Lower leg skin (tissue), 4 donors: ENCODE data around the gene CDKN2C. TPM values are rescaled to one million over a fixed set of nuclear protein-coding genes. Genes with fewer than 3 reads are reported as not detected.
"Not testable (repeated sequence)": the region's sequence is repeated elsewhere in the genome, so short reads cannot be mapped to it uniquely, and the experiment has no call there.

Source experiments
- DNase-seq, 2 donors: peaks; one replicate each; pipeline ENCODE4 v3.0.0-alpha.2; 2019; ENCODE audit warnings: low spot score in 2 of 2
- H3K4me3 ChIP-seq: fragments of 200-600 bp; sonication (generic); 2 replicates; pipeline ENCODE4 v1.5.1; 2017; ENCODE audit warnings: mild to moderate bottlenecking, low read depth; ENCODE audit not compliant: poor library complexity, severe bottlenecking
- POLR2A ChIP-seq, 2 donors: fragments of 450-650 bp; IDR thresholded peaks; one replicate each; pipeline ENCODE4 v1.6.1; 2016 to 2017; ENCODE audit warnings: antibody characterized with exemption in 2 of 2, mild to moderate bottlenecking in 1 of 2, moderate library complexity in 1 of 2
- WGBS, 2 donors: methylation state at CpG; one replicate each; pipeline ENCODE4 v1.1.5; 2018; 5-methylcytosine and 5-hydroxymethylcytosine counted together
- intact Hi-C: fragments of 100-400 bp; cut with DNase I; formaldehyde crosslinking; loops from one replicate; pipeline ENCODE4 v1.15.0; 2023; ENCODE audit warnings: low total_unique reads
- total RNA-seq, 4 donors: library from RNA; depleted of rRNA; stranded (reverse); fragments of >200 nt; gene quantifications; one replicate each; pipeline ENCODE4 v1.1.0, GENCODE V29; 2016
- TF ChIP-seq, protein P1 (sequence below), 3 donors: fragments of 450-650 bp; IDR thresholded peaks; one replicate each; pipeline ENCODE4 v1.5.1; 2016; ENCODE audit warnings: antibody characterized with exemption in 3 of 3, mild to moderate bottlenecking in 3 of 3, moderate library complexity in 2 of 3

CDKN2C gene
- total RNA-seq, 4 donors from 2014 or later: 10.1 to 20.0 (median 16.2) TPM

DNA sequence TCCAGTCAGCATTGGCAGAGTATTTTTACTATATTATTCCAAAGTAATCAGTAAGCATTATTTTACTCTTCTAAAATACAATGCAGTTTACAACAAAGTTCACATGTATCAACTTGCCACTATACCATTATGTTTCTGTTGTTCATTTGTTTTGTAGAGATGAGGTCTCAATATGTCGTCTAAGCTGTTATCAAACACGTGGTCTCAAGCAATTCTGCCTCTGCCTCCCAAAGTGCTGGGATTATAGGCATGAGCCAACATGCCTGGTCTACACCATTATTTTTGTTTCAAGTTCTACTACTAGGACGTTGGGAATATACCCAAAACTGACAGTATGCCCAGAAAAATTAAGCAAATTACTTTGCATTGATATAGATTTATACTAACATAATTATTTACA lies 29.8 kb upstream of the CDKN2C start:
- 44 to 61% methylated on average over 3 of the region's 3 CpGs for WGBS, 2 donors
- H3K4me3 ChIP-seq: no peak overlapping the region
- intact Hi-C loops: no loop called here
- DNase-seq: no peak
- TF ChIP-seq, protein P1, sequence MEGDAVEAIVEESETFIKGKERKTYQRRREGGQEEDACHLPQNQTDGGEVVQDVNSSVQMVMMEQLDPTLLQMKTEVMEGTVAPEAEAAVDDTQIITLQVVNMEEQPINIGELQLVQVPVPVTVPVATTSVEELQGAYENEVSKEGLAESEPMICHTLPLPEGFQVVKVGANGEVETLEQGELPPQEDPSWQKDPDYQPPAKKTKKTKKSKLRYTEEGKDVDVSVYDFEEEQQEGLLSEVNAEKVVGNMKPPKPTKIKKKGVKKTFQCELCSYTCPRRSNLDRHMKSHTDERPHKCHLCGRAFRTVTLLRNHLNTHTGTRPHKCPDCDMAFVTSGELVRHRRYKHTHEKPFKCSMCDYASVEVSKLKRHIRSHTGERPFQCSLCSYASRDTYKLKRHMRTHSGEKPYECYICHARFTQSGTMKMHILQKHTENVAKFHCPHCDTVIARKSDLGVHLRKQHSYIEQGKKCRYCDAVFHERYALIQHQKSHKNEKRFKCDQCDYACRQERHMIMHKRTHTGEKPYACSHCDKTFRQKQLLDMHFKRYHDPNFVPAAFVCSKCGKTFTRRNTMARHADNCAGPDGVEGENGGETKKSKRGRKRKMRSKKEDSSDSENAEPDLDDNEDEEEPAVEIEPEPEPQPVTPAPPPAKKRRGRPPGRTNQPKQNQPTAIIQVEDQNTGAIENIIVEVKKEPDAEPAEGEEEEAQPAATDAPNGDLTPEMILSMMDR (IDR thresholded peaks at IDR 0.05): no peak
- TF ChIP-seq POLR2A (IDR thresholded peaks at IDR 0.05): no peak

DNA sequence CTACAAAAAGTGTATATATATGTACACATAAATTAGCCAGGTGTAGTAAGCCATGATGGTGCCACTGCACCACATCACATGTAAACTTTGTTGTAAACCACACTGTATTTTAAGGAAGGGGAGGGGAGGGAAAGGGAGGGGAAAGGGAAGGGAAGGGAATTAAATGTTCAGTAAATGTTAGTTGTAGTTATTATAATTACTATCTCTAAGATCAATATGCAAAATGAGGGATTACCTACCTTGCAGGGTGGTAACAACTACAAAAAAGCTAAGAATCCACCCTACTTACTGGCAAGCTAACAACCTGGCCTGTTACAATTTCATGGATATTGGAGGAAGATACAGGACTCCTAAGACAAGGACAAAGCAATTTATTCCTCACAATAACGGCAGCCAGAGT lies 27.7 kb upstream of the CDKN2C start:
- 82 to 93% methylated on average over 1 of the region's 1 CpG for WGBS, 2 donors
- TF ChIP-seq POLR2A (IDR thresholded peaks at IDR 0.05): no peak
- TF ChIP-seq, protein P1 (IDR thresholded peaks at IDR 0.05): no peak
- no peak for DNase-seq
- no peak overlapping the region for H3K4me3 ChIP-seq
- intact Hi-C loops: no loop called here

DNA sequence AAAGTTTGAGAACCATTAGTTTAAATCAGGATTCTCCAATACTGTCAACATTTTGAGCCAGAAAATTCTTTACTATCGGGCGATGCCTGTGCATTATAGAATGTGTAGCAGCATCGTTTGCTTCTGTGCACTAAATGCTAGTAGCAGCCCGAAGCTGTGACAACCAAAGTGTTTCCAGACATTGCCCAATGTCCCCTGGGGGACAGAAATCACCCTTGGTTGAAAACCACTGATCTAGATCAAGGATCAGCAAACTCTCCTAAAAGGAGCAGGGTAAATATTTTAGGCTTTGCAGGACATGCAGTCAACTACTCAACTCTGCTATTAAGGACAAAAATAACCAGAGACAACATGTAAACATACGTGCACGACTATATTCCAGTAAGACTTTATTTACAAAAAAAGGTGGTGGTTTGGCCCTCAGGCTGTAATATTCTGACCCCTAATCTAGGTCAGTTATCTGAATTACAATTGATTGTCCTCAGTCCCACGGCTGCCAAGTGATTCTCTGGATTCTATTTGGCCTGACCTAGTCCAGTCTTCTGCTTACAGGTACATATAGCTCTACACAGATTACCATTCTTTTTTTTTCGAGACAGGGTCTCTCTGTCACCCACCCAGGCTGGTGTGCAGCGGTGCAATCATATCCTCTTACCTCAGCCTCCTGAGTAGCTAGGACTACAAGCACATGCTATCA lies 20.6 kb upstream of the CDKN2C start:
- H3K4me3 ChIP-seq: no peak overlapping the region

DNA sequence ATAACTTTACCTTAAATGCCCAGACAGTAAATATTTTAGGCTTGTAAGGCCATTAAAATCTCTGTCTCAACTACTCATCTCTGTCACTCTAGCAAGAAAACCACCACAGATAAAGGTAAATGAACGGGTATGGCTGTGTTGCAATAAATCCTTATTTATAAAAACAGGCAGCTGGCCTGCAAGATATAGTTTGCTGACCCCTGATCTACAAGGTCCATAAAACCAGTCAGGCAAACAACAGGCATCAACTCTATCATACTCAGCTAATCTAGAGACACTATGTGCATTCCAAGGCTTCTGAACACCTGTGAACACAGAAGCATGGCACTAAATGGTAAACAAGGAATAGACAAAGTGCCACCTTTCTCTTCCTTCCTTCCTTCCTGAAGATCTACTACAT lies 19.6 kb upstream of the CDKN2C start:
- intact Hi-C loops: no loop called here
- WGBS, 2 donors: 77 to 85% methylated on average over 1 of the region's 1 CpG

More for the DNA sequence above, 20.6 kb upstream of the CDKN2C start:
- DNase-seq: no peak
- intact Hi-C loops: no loop called here
- WGBS, 2 donors: 87 to 88% methylated on average over 9 of the region's 9 CpGs
- TF ChIP-seq POLR2A (IDR thresholded peaks at IDR 0.05): no peak
- TF ChIP-seq, protein P1 (IDR thresholded peaks at IDR 0.05): no peak

DNA sequence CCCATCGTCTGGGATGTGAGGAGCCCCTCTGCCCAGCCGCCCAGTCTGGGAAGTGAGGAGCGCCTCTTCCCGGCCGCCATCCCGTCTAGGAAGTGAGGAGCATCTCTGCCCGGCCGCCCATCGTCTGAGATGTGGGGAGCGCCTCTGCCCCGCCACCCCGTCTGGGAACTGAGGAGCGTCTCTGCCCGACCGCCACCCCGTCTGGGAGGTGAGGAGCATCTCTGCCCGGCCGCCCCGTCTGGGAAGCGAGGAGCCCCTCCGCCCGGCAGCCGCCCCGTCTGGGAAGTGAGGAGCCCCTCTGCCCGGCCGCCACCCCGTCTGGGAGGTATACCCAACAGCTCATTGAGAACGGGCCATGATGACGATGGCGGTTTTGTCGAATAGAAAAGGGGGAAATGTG lies 17.5 kb upstream of the CDKN2C start:
- 92 to 93% methylated on average over 24 to 29 of the region's 31 CpGs for WGBS, 2 donors
- H3K4me3 ChIP-seq, intact Hi-C loops, DNase-seq: not testable (repeated sequence)

More for the DNA sequence above, 19.6 kb upstream of the CDKN2C start:
- no peak for TF ChIP-seq POLR2A (IDR thresholded peaks at IDR 0.05)
- TF ChIP-seq, protein P1 (IDR thresholded peaks at IDR 0.05): no peak
- no peak overlapping the region for H3K4me3 ChIP-seq
- no peak for DNase-seq

DNA sequence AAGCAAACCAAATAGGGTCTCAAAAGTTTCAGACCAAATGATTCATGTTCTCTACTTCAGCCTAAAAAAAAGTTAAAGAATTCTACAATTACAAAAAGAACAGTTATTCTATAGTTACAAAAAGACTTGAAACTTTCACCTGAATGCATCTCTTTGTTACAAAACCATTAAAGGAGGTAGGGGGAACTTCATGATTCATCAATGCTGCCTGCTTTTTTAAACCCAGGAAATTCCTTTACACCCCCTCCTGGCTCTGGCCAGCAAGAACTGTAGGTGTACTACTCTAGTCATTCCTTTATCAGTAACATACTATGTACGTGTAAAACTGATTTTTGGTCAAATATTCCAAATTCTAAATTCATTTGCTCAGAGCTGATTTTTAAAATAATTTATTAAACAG lies 14.9 kb upstream of the CDKN2C start:
- DNase-seq: no peak
- TF ChIP-seq, protein P1 (IDR thresholded peaks at IDR 0.05): no peak
- TF ChIP-seq POLR2A (IDR thresholded peaks at IDR 0.05): no peak
- WGBS, 2 donors: 55 to 58% methylated on average over 1 of the region's 1 CpG
- intact Hi-C loops: no loop called here
- H3K4me3 ChIP-seq: no peak overlapping the region
